HEK293 (cell line): ENCODE results near the gene SSBP2.

Source experiments
- CTCF ChIP-seq: fragments of 450-650 bp; formaldehyde crosslinking; IDR thresholded peaks from 2 replicates; pipeline ENCODE4 v1.5.1; 2016; ENCODE audit warnings: missing biosample characterization, missing genetic modification characterization
- ELK4 ChIP-seq: IDR thresholded peaks from 2 replicates; pipeline ENCODE4 v1.6.1; 2011; ENCODE audit warnings: mild to moderate bottlenecking, low read depth, low read length, borderline replicate concordance
- KLF8 ChIP-seq: fragments of 450-650 bp; formaldehyde crosslinking; IDR thresholded peaks from 2 replicates; pipeline ENCODE4 v1.5.1; 2016; ENCODE audit warnings: missing biosample characterization, missing genetic modification characterization
- YY1 ChIP-seq: fragments of 450-650 bp; formaldehyde crosslinking; IDR thresholded peaks from 2 replicates; pipeline ENCODE4 v1.5.1; 2018; ENCODE audit warnings: missing biosample characterization, missing genetic modification characterization
- ZBTB1 ChIP-seq: fragments of 450-650 bp; formaldehyde crosslinking; IDR thresholded peaks from 2 replicates; pipeline ENCODE4 v1.5.1; 2016; ENCODE audit warnings: missing biosample characterization, missing genetic modification characterization
- ZBTB11 ChIP-seq: fragments of 450-650 bp; formaldehyde crosslinking; conservative IDR thresholded peaks from 2 replicates; pipeline ENCODE4 v1.5.1; 2016; ENCODE audit warnings: low read depth, missing biosample characterization, missing genetic modification characterization
- ZBTB21 ChIP-seq: fragments of 450-650 bp; formaldehyde crosslinking; IDR thresholded peaks from 2 replicates; pipeline ENCODE4 v1.5.1; 2017; ENCODE audit warnings: missing biosample characterization, missing genetic modification characterization
- ZNF10 ChIP-seq: fragments of 450-650 bp; formaldehyde crosslinking; IDR thresholded peaks from 2 replicates; pipeline ENCODE4 v1.5.1; 2017; ENCODE audit warnings: missing biosample characterization, missing genetic modification characterization
- ZNF274 ChIP-seq, 2 experiments: fragments of 200-500 bp in 1 of 2; fragments of 450-650 bp in 1 of 2; sonication (Bioruptor generic) in 1 of 2; formaldehyde crosslinking in 1 of 2; IDR thresholded peaks; 2 replicates each; pipeline versions ENCODE4 v1.5.1 to v1.6.1; 2014 to 2016; ENCODE audit warnings: borderline replicate concordance in 1 of 2, inconsistent platforms in 1 of 2, low read length in 1 of 2, missing biosample characterization in 1 of 2, missing genetic modification characterization in 1 of 2
- ZNF37A ChIP-seq: fragments of 450-650 bp; IDR thresholded peaks from 2 replicates; pipeline ENCODE4 v1.5.1; 2018; ENCODE audit warnings: missing biosample characterization, missing genetic modification characterization
- ZNF398 ChIP-seq: fragments of 450-650 bp; formaldehyde crosslinking; IDR thresholded peaks from 2 replicates; pipeline ENCODE4 v1.5.1; 2017; ENCODE audit warnings: missing biosample characterization, missing genetic modification characterization
- ZNF549 ChIP-seq: fragments of 450-650 bp; IDR thresholded peaks from 2 replicates; pipeline ENCODE4 v1.5.1; 2018; ENCODE audit warnings: missing biosample characterization, missing genetic modification characterization, mild to moderate bottlenecking, inconsistent platforms, moderate library complexity
- ZNF747 ChIP-seq: fragments of 450-650 bp; formaldehyde crosslinking; IDR thresholded peaks from 2 replicates; pipeline ENCODE4 v1.5.1; 2016; ENCODE audit warnings: missing biosample characterization, missing genetic modification characterization
- ZSCAN18 ChIP-seq: fragments of 450-650 bp; formaldehyde crosslinking; IDR thresholded peaks from 2 replicates; pipeline ENCODE4 v1.5.1; 2016; ENCODE audit warnings: missing biosample characterization, missing genetic modification characterization

- TF ChIP-seq ZNF747 (tag by site-specific recombination): no peak
- no peak for TF ChIP-seq ZSCAN18
- no peak for TF ChIP-seq KLF8
- no peak for TF ChIP-seq ZBTB21 (tag by site-specific recombination)
- no peak for TF ChIP-seq ZNF549
- TF ChIP-seq CTCF (tag by site-specific recombination): no peak
- TF ChIP-seq ZBTB11: no peak
- TF ChIP-seq ZNF398 (tag by site-specific recombination): no peak
- no peak for TF ChIP-seq ZBTB1 (tag by site-specific recombination)
- no peak for TF ChIP-seq YY1
- TF ChIP-seq ELK4: no peak
- TF ChIP-seq ZNF274 (IDR thresholded peaks at IDR 0.05; ENCODE audit: low read length): no peak
- no peak for TF ChIP-seq ZNF274 (tag by site-specific recombination; IDR thresholded peaks at IDR 0.05; ENCODE audit: borderline replicate concordance)
- TF ChIP-seq ZNF37A (tag by site-specific recombination): no peak
- TF ChIP-seq ZNF10: no peak
Observed at GRCh38 chr5:81630684-81631083, 120.2 kb downstream of the SSBP2 start.
